ENCODE data around the gene METRN.
"Not testable (repeated sequence)": the region's sequence is repeated elsewhere in the genome, so short reads cannot be mapped to it uniquely, and the experiment has no call there.

DNA sequence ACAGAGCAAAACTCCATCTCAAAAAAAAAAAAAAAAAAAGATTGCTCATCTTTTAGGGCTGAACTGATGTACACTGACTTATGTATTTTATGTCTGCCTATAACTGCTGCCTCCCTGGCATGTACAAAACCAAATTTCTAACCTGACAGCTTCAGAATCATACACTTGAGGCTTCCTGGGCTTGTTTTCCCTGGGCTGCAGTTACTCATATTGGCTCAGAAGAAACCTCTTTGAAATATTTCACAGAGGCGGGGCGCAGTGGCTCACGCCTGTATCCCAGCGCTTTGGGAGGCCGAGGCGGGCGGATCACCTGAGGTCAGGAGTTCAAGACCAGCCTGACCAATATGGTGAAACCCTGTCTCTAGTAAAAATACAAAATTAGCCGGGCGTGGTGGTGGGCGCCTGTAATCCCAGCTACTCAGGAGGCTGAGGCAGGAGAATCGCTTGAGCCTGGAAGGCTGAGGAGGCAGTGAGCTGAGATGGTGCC, 39.2 kb downstream of the METRN start:
- TF ChIP-seq, protein P1, sequence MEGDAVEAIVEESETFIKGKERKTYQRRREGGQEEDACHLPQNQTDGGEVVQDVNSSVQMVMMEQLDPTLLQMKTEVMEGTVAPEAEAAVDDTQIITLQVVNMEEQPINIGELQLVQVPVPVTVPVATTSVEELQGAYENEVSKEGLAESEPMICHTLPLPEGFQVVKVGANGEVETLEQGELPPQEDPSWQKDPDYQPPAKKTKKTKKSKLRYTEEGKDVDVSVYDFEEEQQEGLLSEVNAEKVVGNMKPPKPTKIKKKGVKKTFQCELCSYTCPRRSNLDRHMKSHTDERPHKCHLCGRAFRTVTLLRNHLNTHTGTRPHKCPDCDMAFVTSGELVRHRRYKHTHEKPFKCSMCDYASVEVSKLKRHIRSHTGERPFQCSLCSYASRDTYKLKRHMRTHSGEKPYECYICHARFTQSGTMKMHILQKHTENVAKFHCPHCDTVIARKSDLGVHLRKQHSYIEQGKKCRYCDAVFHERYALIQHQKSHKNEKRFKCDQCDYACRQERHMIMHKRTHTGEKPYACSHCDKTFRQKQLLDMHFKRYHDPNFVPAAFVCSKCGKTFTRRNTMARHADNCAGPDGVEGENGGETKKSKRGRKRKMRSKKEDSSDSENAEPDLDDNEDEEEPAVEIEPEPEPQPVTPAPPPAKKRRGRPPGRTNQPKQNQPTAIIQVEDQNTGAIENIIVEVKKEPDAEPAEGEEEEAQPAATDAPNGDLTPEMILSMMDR (optimal IDR thresholded peaks at IDR 0.05 in 1 of 3, IDR thresholded peaks at IDR 0.05 in 1 of 3, conservative IDR thresholded peaks at IDR 0.05 in 1 of 3; ENCODE audit: extremely low read depth in 1 of 3, insufficient read depth in 2 of 3, low read length in 3 of 3), result not testable (repeated sequence)
- TF ChIP-seq EZH2 (IDR thresholded peaks at IDR 0.05; ENCODE audit: low read length), result not testable (repeated sequence)
